Measurements from ENCODE around the gene PRM1.

- TF ChIP-seq CTCF (conservative IDR thresholded peaks at IDR 0.05; ENCODE audit: low read depth, low read length) (no peak), SMC3 (IDR thresholded peaks at IDR 0.05; ENCODE audit: low read depth, low read length) (no peak), MXI1 (IDR thresholded peaks at IDR 0.05; ENCODE audit: borderline replicate concordance, low read depth, low read length) (no peak), POLR2A (IDR thresholded peaks at IDR 0.05; ENCODE audit: low read depth, low read length) (no peak), MAZ (IDR thresholded peaks at IDR 0.05; ENCODE audit: borderline replicate concordance, low read depth, low read length) (no peak; the same call in 1 of the 2 replicates), FOS (IDR thresholded peaks at IDR 0.05; ENCODE audit: low read depth, low read length) (no peak), BHLHE40 (IDR thresholded peaks at IDR 0.05; ENCODE audit: low read depth, low read length) (peak; percentile 64; the same call in 1 of the 2 replicates), RAD21 (IDR thresholded peaks at IDR 0.05; ENCODE audit: low read length) (no peak)
- TF ChIP-seq, protein P1, sequence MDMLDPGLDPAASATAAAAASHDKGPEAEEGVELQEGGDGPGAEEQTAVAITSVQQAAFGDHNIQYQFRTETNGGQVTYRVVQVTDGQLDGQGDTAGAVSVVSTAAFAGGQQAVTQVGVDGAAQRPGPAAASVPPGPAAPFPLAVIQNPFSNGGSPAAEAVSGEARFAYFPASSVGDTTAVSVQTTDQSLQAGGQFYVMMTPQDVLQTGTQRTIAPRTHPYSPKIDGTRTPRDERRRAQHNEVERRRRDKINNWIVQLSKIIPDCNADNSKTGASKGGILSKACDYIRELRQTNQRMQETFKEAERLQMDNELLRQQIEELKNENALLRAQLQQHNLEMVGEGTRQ (IDR thresholded peaks at IDR 0.05; ENCODE audit: low read depth, low read length) = peak; percentile 67
These were observed 31.8 kb upstream of the PRM1 start for GRCh38 chr16:11312718-11313492.
